A673 (cell line): ENCODE results near the gene C1orf174. TPM values are rescaled to one million over a fixed set of nuclear protein-coding genes. Genes with fewer than 3 reads are reported as not detected.
A peak's percentile ranks its signal among the peaks of the same experiment; 100 is the strongest.

Experiments
- BruUV-seq: library from RNA; stranded (reverse); fragments of 400-500 nt; replicated peaks from 2 replicates; lab custom pipeline; 2021; lab: Mats Ljungman, UMichigan
- CTCF ChIA-PET: fragments of 300-600 bp; sonication (Branson Sonifier 250); formaldehyde crosslinking; loops from one replicate; lab custom pipeline; 2022; ENCODE audit warnings: antibody characterized with exemption; lab: Charles Lee
- POLR2A ChIA-PET: fragments of 300-600 bp; sonication (Branson Sonifier 250); formaldehyde crosslinking; loops from one replicate; lab custom pipeline; 2022; ENCODE audit warnings: antibody characterized with exemption; ENCODE audit not compliant: low non-redundant PET; lab: Charles Lee
- DNase-seq: peaks from one replicate; pipeline ENCODE4 v3.0.0-alpha.2; 2015; ENCODE audit warnings: low spot score
- H3K27ac ChIP-seq: fragments of 200-600 bp; sonication (generic); 2 replicates; pipeline ENCODE4 v1.5.1; 2016; ENCODE audit warnings: mixed run types, low read depth, mild to moderate bottlenecking, mixed read lengths, antibody characterized with exemption, low read length; ENCODE audit not compliant: poor library complexity, severe bottlenecking
- H3K27me3 ChIP-seq: fragments of 200-600 bp; sonication (generic); replicated peaks from 2 replicates; pipeline ENCODE4 v1.6.1; 2017; ENCODE audit warnings: mixed run types, low read depth, mild to moderate bottlenecking, mixed read lengths, antibody characterized with exemption, low read length; ENCODE audit not compliant: insufficient read depth, poor library complexity
- H3K36me3 ChIP-seq: fragments of 200-600 bp; sonication (generic); 2 replicates; pipeline ENCODE4 v1.6.1; 2016; ENCODE audit warnings: mixed run types, mild to moderate bottlenecking, mixed read lengths, antibody characterized with exemption, low read length; ENCODE audit not compliant: insufficient read depth, poor library complexity, severe bottlenecking
- H3K4me1 ChIP-seq: fragments of 200-600 bp; sonication (generic); 2 replicates; pipeline ENCODE4 v1.6.1; 2017; ENCODE audit warnings: mixed run types, mild to moderate bottlenecking, mixed read lengths, antibody characterized with exemption, low read length; ENCODE audit not compliant: insufficient read depth, poor library complexity, severe bottlenecking
- H3K4me3 ChIP-seq: fragments of 200-600 bp; sonication (generic); 2 replicates; pipeline ENCODE4 v1.5.1; 2016; ENCODE audit warnings: low read depth, mixed run types, mild to moderate bottlenecking, mixed read lengths, low read length; ENCODE audit not compliant: poor library complexity, severe bottlenecking
- H3K9me3 ChIP-seq: fragments of 200-600 bp; sonication (generic); 2 replicates; pipeline ENCODE4 v1.6.1; 2016; ENCODE audit warnings: mixed run types, low read depth, mild to moderate bottlenecking, mixed read lengths, antibody characterized with exemption, low read length; ENCODE audit not compliant: poor library complexity, severe bottlenecking
- CTCF ChIP-seq: fragments of 300-800, 200-600 bp; sonication (generic); conservative IDR thresholded peaks from 2 replicates; pipeline ENCODE4 v1.5.1; 2017; ENCODE audit warnings: low read depth, mild to moderate bottlenecking, antibody characterized with exemption, low read length, moderate library complexity, mixed read lengths
- EZH2 ChIP-seq: fragments of 200-600 bp; sonication (generic); IDR thresholded peaks from 2 replicates; pipeline ENCODE4 v1.6.1; 2017; ENCODE audit warnings: borderline replicate concordance, low read depth, mild to moderate bottlenecking, mixed read lengths, antibody characterized with exemption, low read length; ENCODE audit not compliant: poor library complexity, severe bottlenecking
- intact Hi-C: fragments of 100-400 bp; cut with micrococcal nuclease; formaldehyde crosslinking; loops from one replicate; pipeline ENCODE4 v1.10.0; 2022; ENCODE audit not compliant: unreplicated experiment
- total RNA-seq: library from RNA; stranded (reverse); gene quantifications from 2 replicates; pipeline ENCODE4 v1.2.3, GENCODE V29; 2021

The C1orf174 gene
- total RNA-seq, 1 experiment from 2014 or later = 36.2 TPM

GRCh38 chr1:3863231-3863935, 36.7 kb downstream of the C1orf174 start:
- Histone ChIP-seq H3K4me1 (no peaks in the 10 kb centered on the region), H3K4me3 (no peak overlapping the region), H3K36me3 (no peaks in the 10 kb centered on the region), H3K27ac (no peak overlapping the region), H3K27me3 (no peaks in the 10 kb centered on the region), H3K9me3 (no peaks in the 10 kb centered on the region)
- POLR2A ChIA-PET = no interaction called here
- no peak for TF ChIP-seq CTCF
- TF ChIP-seq EZH2 = no peak
- BruUV-seq = no TSS peak
- DNase-seq = no peak
- intact Hi-C loops = no loop called here
- CTCF ChIA-PET = no interaction called here

- Histone ChIP-seq H3K4me1 (peaks cover 5% of the 10 kb centered on the region), H3K9me3 (no peaks in the 10 kb centered on the region), H3K4me3 (peak overlapping the region; percentile 54), H3K27me3 (no peaks in the 10 kb centered on the region), H3K36me3 (no peaks in the 10 kb centered on the region), H3K27ac (no peak overlapping the region)
- ChIA-PET POLR2A (no interaction called here), CTCF (interaction anchor here (0.6 to 0.8 kb wide), 2 partner anchors 11 to 1887 kb away, joined by 3 to 4 read pairs; no protein-coding TSS in a partner anchor)
- no TSS peak for BruUV-seq
- peak; percentile 61 for DNase-seq
- intact Hi-C loops = no loop called here
- no peak for TF ChIP-seq EZH2
- TF ChIP-seq CTCF = peak; percentile 41
These were observed 41.7 kb downstream of the C1orf174 start for GRCh38 chr1:3858231-3858981.

- POLR2A ChIA-PET = no interaction called here
- H3K9me3 ChIP-seq = no peaks in the 10 kb centered on the region
- BruUV-seq = no TSS peak
These were observed 42.3 kb downstream of the C1orf174 start for GRCh38 chr1:3857791-3858129.

More at GRCh38 chr1:3857791-3858129, 42.3 kb downstream of the C1orf174 start:
- H3K4me1 ChIP-seq = peaks cover 5% of the 10 kb centered on the region
- TF ChIP-seq EZH2 = no peak
- TF ChIP-seq CTCF = no peak
- H3K27ac ChIP-seq = no peak overlapping the region
- peak overlapping the region; percentile 54 for H3K4me3 ChIP-seq
- no peak for DNase-seq
- H3K27me3 ChIP-seq = no peaks in the 10 kb centered on the region
- intact Hi-C loops = no loop called here
- H3K36me3 ChIP-seq = no peaks in the 10 kb centered on the region
- CTCF ChIA-PET = interaction anchor here (0.6 kb wide), 1 partner anchor 1888 kb away, joined by 4 read pairs; no protein-coding TSS in a partner anchor
